ENCODE results near the gene COL6A1. TPM values are rescaled to one million over a fixed set of nuclear protein-coding genes. Genes with fewer than 3 reads are reported as not detected.

Gene COL6A1
- total and polyA plus RNA-seq, 10 donors: 76.5 to 190 (median 129) TPM

DNA sequence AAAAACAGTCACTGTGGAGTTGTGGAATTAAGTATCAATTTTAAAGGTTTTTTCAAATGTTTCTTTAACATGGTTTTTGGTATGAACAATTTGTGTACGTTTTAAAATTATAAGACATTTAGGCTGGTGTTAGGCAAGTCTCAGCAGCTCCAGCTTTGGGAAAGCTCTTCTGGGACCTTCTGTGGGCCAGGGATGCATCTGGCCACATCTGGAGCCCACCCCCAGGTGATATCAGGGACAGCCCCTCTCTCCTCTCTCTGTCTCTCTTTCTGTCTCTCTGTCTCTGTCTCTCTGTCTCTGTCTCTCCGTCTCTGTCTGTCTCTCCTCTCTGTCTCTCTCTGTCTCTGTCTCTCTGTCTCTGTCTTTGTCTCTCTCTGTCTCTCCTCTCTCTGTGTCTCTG lies 1.3 kb upstream of the COL6A1 start:
- Histone ChIP-seq H3K9me3 (no peaks in the 10 kb centered on the region), H3K4me3 (no peak overlapping the region), H3K27ac (no peak overlapping the region), H3K27me3 (replicated peaks in 1 of 7) (peaks cover 0 to 68% (median 10%) of the 10 kb centered on the region in 7 donors), H3K36me3 (peaks cover 0 to 9% (median 0%) of the 10 kb centered on the region in 6 donors), H3K4me1 (peaks cover under 1 to 41% (median 20%) of the 10 kb centered on the region in 6 donors)
- 61 to 79% (median 68%) methylated on average over 2 of the region's 2 CpGs for WGBS, 5 donors
- no peak for DNase-seq
- intact Hi-C loops (cut with DNase I; ENCODE audit: low total_unique reads): no loop called here
- TF ChIP-seq, protein P1, sequence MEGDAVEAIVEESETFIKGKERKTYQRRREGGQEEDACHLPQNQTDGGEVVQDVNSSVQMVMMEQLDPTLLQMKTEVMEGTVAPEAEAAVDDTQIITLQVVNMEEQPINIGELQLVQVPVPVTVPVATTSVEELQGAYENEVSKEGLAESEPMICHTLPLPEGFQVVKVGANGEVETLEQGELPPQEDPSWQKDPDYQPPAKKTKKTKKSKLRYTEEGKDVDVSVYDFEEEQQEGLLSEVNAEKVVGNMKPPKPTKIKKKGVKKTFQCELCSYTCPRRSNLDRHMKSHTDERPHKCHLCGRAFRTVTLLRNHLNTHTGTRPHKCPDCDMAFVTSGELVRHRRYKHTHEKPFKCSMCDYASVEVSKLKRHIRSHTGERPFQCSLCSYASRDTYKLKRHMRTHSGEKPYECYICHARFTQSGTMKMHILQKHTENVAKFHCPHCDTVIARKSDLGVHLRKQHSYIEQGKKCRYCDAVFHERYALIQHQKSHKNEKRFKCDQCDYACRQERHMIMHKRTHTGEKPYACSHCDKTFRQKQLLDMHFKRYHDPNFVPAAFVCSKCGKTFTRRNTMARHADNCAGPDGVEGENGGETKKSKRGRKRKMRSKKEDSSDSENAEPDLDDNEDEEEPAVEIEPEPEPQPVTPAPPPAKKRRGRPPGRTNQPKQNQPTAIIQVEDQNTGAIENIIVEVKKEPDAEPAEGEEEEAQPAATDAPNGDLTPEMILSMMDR (IDR thresholded peaks at IDR 0.05 in 8 of 11, conservative IDR thresholded peaks at IDR 0.05 in 3 of 11): no peak
- TF ChIP-seq POLR2AphosphoS5 (IDR thresholded peaks at IDR 0.05): no peak
- TF ChIP-seq POLR2A (IDR thresholded peaks at IDR 0.05): no peak

GRCh38 chr21:45980697-45981096 lies 873 bp upstream of the COL6A1 start:
- TF ChIP-seq, protein P1 (IDR thresholded peaks at IDR 0.05 in 8 of 11, conservative IDR thresholded peaks at IDR 0.05 in 3 of 11): no peak
- no peak for TF ChIP-seq POLR2AphosphoS5 (IDR thresholded peaks at IDR 0.05)
- no peak for TF ChIP-seq POLR2A (IDR thresholded peaks at IDR 0.05)

GRCh38 chr21:45982092-45982757 lies 655 bp downstream of the COL6A1 start:
- DNase-seq: peak; percentile 77
- H3K36me3 ChIP-seq: peaks cover 0 to 28% (median 3%) of the 10 kb centered on the region in 6 donors
- peak overlapping the region; percentile 35 to 82 (median 67) for H3K27ac ChIP-seq
- H3K9me3 ChIP-seq: no peaks in the 10 kb centered on the region
- intact Hi-C loops (cut with DNase I; ENCODE audit: low total_unique reads): no loop called here
- TF ChIP-seq, protein P1 (IDR thresholded peaks at IDR 0.05 in 8 of 11, conservative IDR thresholded peaks at IDR 0.05 in 3 of 11): no peak
- TF ChIP-seq POLR2A (IDR thresholded peaks at IDR 0.05) (no peak), POLR2AphosphoS5 (IDR thresholded peaks at IDR 0.05) (no peak)
- 3 to 16% (median 7%) methylated on average over 25 to 45 of the region's 45 CpGs for WGBS, 5 donors
- H3K27me3 ChIP-seq (replicated peaks in 1 of 7): peaks cover 0 to 54% (median 9%) of the 10 kb centered on the region in 7 donors
- H3K4me3 ChIP-seq: peak overlapping the region; percentile 52 to 79 (median 55)
- peaks cover 0 to 36% (median 19%) of the 10 kb centered on the region in 6 donors for H3K4me1 ChIP-seq

More at GRCh38 chr21:45980697-45981096, 873 bp upstream of the COL6A1 start:
- H3K9me3 ChIP-seq: no peaks in the 10 kb centered on the region
- DNase-seq: no peak
- peaks cover 0 to 13% (median 0%) of the 10 kb centered on the region in 6 donors for H3K36me3 ChIP-seq
- H3K4me3 ChIP-seq: peak overlapping the region in 3 of 8 donors; percentile 52 to 79 (median 69)
- peaks cover 0 to 68% (median 9%) of the 10 kb centered on the region in 7 donors for H3K27me3 ChIP-seq (replicated peaks in 1 of 7)
- peak overlapping the region in 6 of 8 donors; percentile 7 to 76 (median 64) for H3K27ac ChIP-seq
- H3K4me1 ChIP-seq: peaks cover 0 to 36% (median 19%) of the 10 kb centered on the region in 6 donors
- intact Hi-C loops (cut with DNase I; ENCODE audit: low total_unique reads): no loop called here

Measured in spleen (tissue), 11 donors.